HepG2 (cell line): ENCODE results near the gene TROAP. TPM values are rescaled to one million over a fixed set of nuclear protein-coding genes. Genes with fewer than 3 reads are reported as not detected.

Source experiments
- CSRNP1 ChIP-seq: sonication (generic); formaldehyde crosslinking; IDR thresholded peaks from 2 replicates; pipeline ENCODE4 v1.8.1; 2023; ENCODE audit warnings: mild to moderate bottlenecking, missing genetic modification reagents
- DDIT3 ChIP-seq: sonication (generic); formaldehyde crosslinking; IDR thresholded peaks from 2 replicates; pipeline ENCODE4 v1.4.0; 2020; ENCODE audit warnings: mild to moderate bottlenecking, missing genetic modification reagents
- E2F5 ChIP-seq: sonication (generic); formaldehyde crosslinking; conservative IDR thresholded peaks from 2 replicates; pipeline ENCODE4 v1.4.0; 2020; ENCODE audit warnings: missing genetic modification reagents
- FOXJ3 ChIP-seq: sonication (generic); formaldehyde crosslinking; IDR thresholded peaks from 2 replicates; pipeline ENCODE4 v1.4.0; 2020; ENCODE audit warnings: missing genetic modification reagents, mild to moderate bottlenecking, borderline replicate concordance
- IRF2 ChIP-seq: IDR thresholded peaks from 2 replicates; pipeline ENCODE4 v1.6.1; 2018; ENCODE audit warnings: missing genetic modification reagents, missing compliant biosample characterization
- PHB2 ChIP-seq: fragments of 450-650 bp; IDR thresholded peaks from 2 replicates; pipeline ENCODE4 v1.6.1; 2018; ENCODE audit not compliant: partially characterized antibody
- PREB ChIP-seq: sonication (generic); formaldehyde crosslinking; IDR thresholded peaks from 2 replicates; pipeline ENCODE4 v1.4.0; 2020; ENCODE audit warnings: missing genetic modification reagents
- SNAPC4 ChIP-seq: sonication (generic); formaldehyde crosslinking; IDR thresholded peaks from 2 replicates; pipeline ENCODE4 v1.4.0; 2020; ENCODE audit warnings: mild to moderate bottlenecking, missing genetic modification reagents
- THAP8 ChIP-seq: sonication (generic); formaldehyde crosslinking; IDR thresholded peaks from 2 replicates; pipeline ENCODE4 v1.5.1; 2020; ENCODE audit warnings: missing genetic modification reagents, mild to moderate bottlenecking, borderline replicate concordance
- ZNF101 ChIP-seq: sonication (generic); formaldehyde crosslinking; IDR thresholded peaks from 2 replicates; pipeline ENCODE4 v1.4.0; 2020; ENCODE audit warnings: mild to moderate bottlenecking, low read depth, missing genetic modification reagents, borderline replicate concordance
- ZNF143 ChIP-seq: sonication (generic); formaldehyde crosslinking; IDR thresholded peaks from 2 replicates; pipeline ENCODE4 v1.4.0; 2020; ENCODE audit warnings: missing genetic modification reagents
- ZNF230 ChIP-seq: sonication (generic); formaldehyde crosslinking; IDR thresholded peaks from 2 replicates; pipeline ENCODE4 v1.4.0; 2020; ENCODE audit warnings: mild to moderate bottlenecking, missing genetic modification reagents
- ZNF24 ChIP-seq: fragments of 450-650 bp; IDR thresholded peaks from 2 replicates; pipeline ENCODE4 v1.6.1; 2017; ENCODE audit warnings: antibody characterized with exemption, mild to moderate bottlenecking
- ZNF274 ChIP-seq: sonication (generic); formaldehyde crosslinking; IDR thresholded peaks from 2 replicates; pipeline ENCODE4 v1.5.1; 2020; ENCODE audit warnings: mild to moderate bottlenecking, missing genetic modification reagents
- ZNF704 ChIP-seq: sonication (generic); formaldehyde crosslinking; IDR thresholded peaks from 2 replicates; pipeline ENCODE4 v1.8.1; 2023; ENCODE audit warnings: mild to moderate bottlenecking, inconsistent platforms, moderate library complexity, missing genetic modification reagents, borderline replicate concordance
- ZSCAN20 ChIP-seq: sonication (generic); formaldehyde crosslinking; IDR thresholded peaks from 2 replicates; pipeline ENCODE4 v1.4.0; 2020; ENCODE audit warnings: missing genetic modification reagents, mild to moderate bottlenecking, borderline replicate concordance
- ZSCAN31 ChIP-seq: sonication (generic); formaldehyde crosslinking; IDR thresholded peaks from 2 replicates; pipeline ENCODE4 v1.5.0; 2020; ENCODE audit warnings: low read depth, mild to moderate bottlenecking, missing genetic modification reagents
- polyA plus RNA-seq, 8 experiments: library from polyadenylated mRNA; depleted of rRNA in 3 of 8; stranded (reverse) in 7 of 8; unstranded in 1 of 8; fragments of >200 nt; fragmentation: Illumina TruSeq in 4 of 8; extraction: Trizol in 4 of 8; gene quantifications; 2 replicates each; pipeline versions ENCODE4 v1.2.1 to v1.2.3, GENCODE V29; 2011 to 2016; ENCODE audit warnings: low read depth in 4 of 8, missing spikeins in 1 of 8, mixed read lengths in 1 of 8; ENCODE audit not compliant: insufficient read depth in 1 of 8
- total RNA-seq, 5 experiments: library from RNA; depleted of rRNA; stranded (reverse); fragments of >200 nt; fragmentation: Illumina TruSeq; extraction: Trizol; gene quantifications; 2 replicates each; pipeline ENCODE4 v1.2.3, GENCODE V29; 2016; ENCODE audit warnings: low read depth in 1 of 5

TROAP gene
- total and polyA plus RNA-seq, 2 of the 13 experiments (the other 11 are each of a cell fraction or from before 2014, with no cell fraction given): 22.5 to 30.9 TPM

- TF ChIP-seq SNAPC4 (CRISPR knock-in tag) (no peak), ZNF230 (CRISPR knock-in tag) (no peak), E2F5 (CRISPR knock-in tag) (no peak), ZNF274 (CRISPR knock-in tag) (no peak), THAP8 (CRISPR knock-in tag) (no peak), ZNF704 (no peak), CSRNP1 (CRISPR knock-in tag) (no peak), ZNF143 (no peak), ZNF101 (CRISPR knock-in tag) (no peak), IRF2 (CRISPR knock-in tag) (0 out of 2 replicates have a peak, but pooled peaks have one; percentile 47), DDIT3 (CRISPR knock-in tag) (no peak), ZNF24 (no peak), ZSCAN31 (CRISPR knock-in tag) (0 out of 2 replicates have a peak, but pooled peaks have one; percentile 32), ZSCAN20 (CRISPR knock-in tag) (no peak), FOXJ3 (CRISPR knock-in tag) (no peak), PREB (CRISPR knock-in tag) (no peak), PHB2 (no peak)
Observed at GRCh38 chr12:49358483-49359141, 35.6 kb downstream of the TROAP start (continued).
